GM19328 (cell line): ENCODE results near the gene FAM199X.
"Not testable (repeated sequence)": the region's sequence is repeated elsewhere in the genome, so short reads cannot be mapped to it uniquely, and the experiment has no call there.

ENCODE experiments used
- ATAC-seq: cut with Tn5 transposase; IDR thresholded peaks from one replicate; pipeline ENCODE4 v1.9.1; 2021; ENCODE audit warnings: mild to moderate bottlenecking, moderate library complexity; ENCODE audit not compliant: unreplicated experiment

Gene FAM199X

GRCh38 chrX:104187931-104188330 lies 21.7 kb downstream of the FAM199X start:
- no peak for ATAC-seq

GRCh38 chrX:104189837-104190236 lies 23.6 kb downstream of the FAM199X start:
- ATAC-seq: no peak

GRCh38 chrX:104193485-104193884 lies 27.2 kb downstream of the FAM199X start:
- ATAC-seq: no peak

GRCh38 chrX:104195013-104195412 lies 28.8 kb downstream of the FAM199X start:
- ATAC-seq: no peak

- peak; percentile 56 for ATAC-seq
These were observed 29.3 kb downstream of the FAM199X start for GRCh38 chrX:104195489-104196084.

- ATAC-seq: no peak
These were observed 39.3 kb downstream of the FAM199X start for GRCh38 chrX:104205548-104205947.

- ATAC-seq: no peak
These were observed 44.9 kb downstream of the FAM199X start for GRCh38 chrX:104211187-104211586.

GRCh38 chrX:104230060-104230459 lies 63.8 kb downstream of the FAM199X start:
- ATAC-seq: not testable (repeated sequence)
